Neuron (in vitro differentiated cells): ENCODE data around the gene ESF1.
A peak's percentile ranks its signal among the peaks of the same experiment; 100 is the strongest.

Experiments used
- H2AFZ ChIP-seq: one replicate; pipeline ENCODE4 v1.6.1; 2013; ENCODE audit warnings: low read depth, mild to moderate bottlenecking, inconsistent platforms, low read length, moderate library complexity
- H3K27me3 ChIP-seq: one replicate; pipeline ENCODE4 v1.6.1; 2013; ENCODE audit warnings: low read length; ENCODE audit not compliant: insufficient read depth
- H3K36me3 ChIP-seq: one replicate; pipeline ENCODE4 v1.6.1; 2013; ENCODE audit warnings: low read length; ENCODE audit not compliant: insufficient read depth
- H3K4me1 ChIP-seq: one replicate; pipeline ENCODE4 v1.6.1; 2013; ENCODE audit warnings: low read length; ENCODE audit not compliant: insufficient read depth
- H3K4me3 ChIP-seq: 2 replicates; pipeline ENCODE4 v1.5.1; 2013; ENCODE audit warnings: mild to moderate bottlenecking, low read length, moderate library complexity
- H3K9me3 ChIP-seq: one replicate; pipeline ENCODE4 v1.6.1; 2013; ENCODE audit warnings: low read length

The ESF1 gene

DNA sequence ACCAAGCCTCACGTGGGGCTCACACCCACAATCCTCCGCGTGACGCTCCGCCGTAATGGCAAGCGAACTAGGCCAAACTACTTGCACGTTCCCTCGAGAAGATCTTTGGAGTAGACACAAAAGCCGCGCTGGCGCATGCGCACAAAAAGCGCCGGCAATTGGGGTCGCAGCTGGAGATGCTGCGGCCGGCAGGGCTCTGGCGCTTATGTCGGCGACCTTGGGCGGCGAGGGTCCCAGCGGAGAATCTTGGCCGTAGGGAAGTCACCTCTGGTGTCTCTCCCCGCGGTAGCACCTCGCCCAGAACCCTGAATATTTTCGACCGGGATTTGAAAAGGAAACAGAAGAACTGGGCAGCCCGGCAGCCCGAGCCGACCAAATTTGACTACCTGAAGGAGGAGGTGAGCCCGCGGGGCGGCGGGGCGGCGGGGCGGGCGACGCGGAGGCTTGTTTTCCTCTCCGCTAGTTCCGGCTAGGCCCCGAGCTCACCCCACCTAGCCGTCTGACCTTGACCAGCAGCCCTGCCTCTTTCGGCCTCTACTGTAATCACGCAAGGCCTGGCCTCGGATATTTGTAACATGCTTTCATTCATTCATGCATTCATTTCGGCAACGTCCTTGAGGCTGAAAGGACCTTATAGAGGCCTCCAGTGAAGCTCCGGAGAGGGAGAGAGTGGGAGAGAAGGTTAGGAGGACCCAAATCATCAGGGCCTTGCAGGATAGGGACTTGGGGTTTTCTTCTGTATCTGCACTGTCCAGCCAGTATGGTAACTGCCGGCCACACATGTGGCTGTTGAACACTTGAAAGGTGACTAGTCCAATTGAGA, at the start of gene ESF1, which contains the start of gene NDUFAF5:
Gene ESF1, minus strand, starts transcription at position 27 of the 823 bp plus-strand sequence. CDS start 1,779 bp downstream, outside the sequence.
Gene NDUFAF5, plus strand, starts transcription at position 136 of the 823 bp plus-strand sequence. Its CDS starts 41 bp downstream, at position 177.
- peaks cover 39% of the 10 kb centered on the region for H3K36me3 ChIP-seq
- H3K9me3 ChIP-seq: no peaks in the 10 kb centered on the region
- peaks cover 16% of the 10 kb centered on the region for H3K4me1 ChIP-seq
- peak within 1 kb of the TSS; percentile 87 for H3K4me3 ChIP-seq
- H2AFZ ChIP-seq: peak within 1 kb of the TSS; percentile 98
- H3K27me3 ChIP-seq: no peaks in the 10 kb centered on the region

GRCh38 chr20:13831476-13831875, 46.8 kb upstream of the ESF1 start:
- Histone ChIP-seq H3K4me3 (no peak overlapping the region), H3K27me3 (no peaks in the 10 kb centered on the region), H3K4me1 (no peaks in the 10 kb centered on the region), H3K9me3 (no peaks in the 10 kb centered on the region), H3K36me3 (no peaks in the 10 kb centered on the region), H2AFZ (no peak overlapping the region)

- H3K4me1 ChIP-seq: no peaks in the 10 kb centered on the region
- no peak overlapping the region for H3K4me3 ChIP-seq
- H3K36me3 ChIP-seq: peaks cover 2% of the 10 kb centered on the region
- H2AFZ ChIP-seq: no peak overlapping the region
- no peaks in the 10 kb centered on the region for H3K27me3 ChIP-seq
- no peaks in the 10 kb centered on the region for H3K9me3 ChIP-seq
Measured at GRCh38 chr20:13825465-13825864, 40.7 kb upstream of the ESF1 start.

GRCh38 chr20:13824459-13824858, 39.7 kb upstream of the ESF1 start:
- H3K27me3 ChIP-seq: no peaks in the 10 kb centered on the region

DNA sequence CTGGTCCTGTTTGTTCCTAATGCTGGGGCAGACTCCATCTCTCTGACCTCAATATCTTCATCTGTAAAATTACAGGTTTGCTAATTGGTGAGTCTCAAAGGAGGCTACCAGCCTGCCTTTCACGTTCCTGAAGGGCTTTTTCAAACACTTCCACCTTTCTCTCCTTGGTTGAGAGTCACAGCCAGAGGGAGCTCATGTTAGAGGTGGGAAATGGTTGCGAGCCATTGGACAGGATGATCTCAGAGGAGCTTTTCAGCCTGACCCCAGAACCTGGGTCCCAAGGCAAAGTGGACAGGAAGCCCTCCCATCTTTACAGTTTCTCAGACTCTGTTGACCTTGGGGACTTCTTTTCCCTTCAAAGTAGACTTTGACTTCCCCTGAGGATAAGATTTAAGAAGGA, 37.7 kb upstream of the ESF1 start:
- Histone ChIP-seq H3K4me1 (no peaks in the 10 kb centered on the region), H3K9me3 (no peaks in the 10 kb centered on the region), H2AFZ (no peak overlapping the region), H3K27me3 (no peaks in the 10 kb centered on the region), H3K4me3 (no peak overlapping the region), H3K36me3 (peaks cover 14% of the 10 kb centered on the region)

More at GRCh38 chr20:13824459-13824858, 39.7 kb upstream of the ESF1 start:
- no peaks in the 10 kb centered on the region for H3K4me1 ChIP-seq
- no peak overlapping the region for H2AFZ ChIP-seq
- no peak overlapping the region for H3K4me3 ChIP-seq
- H3K36me3 ChIP-seq: peaks cover 2% of the 10 kb centered on the region
- no peaks in the 10 kb centered on the region for H3K9me3 ChIP-seq

GRCh38 chr20:13821876-13822275, 37.2 kb upstream of the ESF1 start:
- H3K4me1 ChIP-seq: no peaks in the 10 kb centered on the region
- H3K4me3 ChIP-seq: no peak overlapping the region
- H2AFZ ChIP-seq: no peak overlapping the region
- no peaks in the 10 kb centered on the region for H3K9me3 ChIP-seq
- H3K27me3 ChIP-seq: no peaks in the 10 kb centered on the region
- H3K36me3 ChIP-seq: peaks cover 19% of the 10 kb centered on the region

DNA sequence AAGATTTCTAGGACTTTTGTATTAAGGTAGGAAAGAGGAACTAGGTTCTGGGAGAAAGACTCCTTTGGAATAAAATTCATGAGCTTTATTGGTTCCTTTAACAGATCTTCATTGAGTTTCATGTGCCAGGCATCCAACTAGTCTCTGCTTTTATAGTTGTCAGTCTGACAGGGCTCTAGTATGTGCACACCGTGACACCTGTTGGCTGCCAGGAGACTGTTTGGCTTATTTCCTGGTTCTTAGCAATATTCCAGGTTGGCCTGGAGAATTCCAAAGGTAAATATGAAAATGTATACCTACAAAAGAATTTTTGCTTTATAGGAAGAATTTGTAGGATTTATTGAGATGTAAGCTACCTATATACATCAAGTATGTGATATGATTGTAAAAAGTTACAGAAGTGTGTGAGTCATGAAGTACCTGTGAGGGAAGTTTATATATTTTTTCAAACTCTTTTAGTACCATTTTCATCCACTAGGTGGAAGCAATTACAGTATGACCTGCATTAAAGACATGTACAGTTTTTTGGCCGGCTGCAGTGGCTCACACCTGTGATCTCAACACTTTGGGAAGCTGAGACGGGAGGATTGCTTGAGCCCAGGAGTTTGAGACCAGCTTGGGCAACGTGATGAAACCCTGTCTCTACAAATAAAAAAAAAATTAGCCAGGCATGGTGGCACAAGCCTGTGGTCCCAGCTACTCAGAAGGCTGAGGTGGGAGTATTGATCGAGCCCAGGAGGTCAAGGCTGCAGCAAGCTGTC, 35.3 kb upstream of the ESF1 start:
- H3K36me3 ChIP-seq: peaks cover 34% of the 10 kb centered on the region
- no peak overlapping the region for H2AFZ ChIP-seq
- no peaks in the 10 kb centered on the region for H3K27me3 ChIP-seq
- H3K9me3 ChIP-seq: no peaks in the 10 kb centered on the region
- no peak overlapping the region for H3K4me3 ChIP-seq
- no peaks in the 10 kb centered on the region for H3K4me1 ChIP-seq

GRCh38 chr20:13817342-13817741, 32.6 kb upstream of the ESF1 start:
- peaks cover 58% of the 10 kb centered on the region for H3K36me3 ChIP-seq
- H3K4me1 ChIP-seq: no peaks in the 10 kb centered on the region
- no peaks in the 10 kb centered on the region for H3K9me3 ChIP-seq

GRCh38 chr20:13816757-13817156, 32.0 kb upstream of the ESF1 start:
- H3K36me3 ChIP-seq: peaks cover 64% of the 10 kb centered on the region
- no peaks in the 10 kb centered on the region for H3K9me3 ChIP-seq
- no peak overlapping the region for H3K4me3 ChIP-seq
- H3K4me1 ChIP-seq: no peaks in the 10 kb centered on the region
- H3K27me3 ChIP-seq: no peaks in the 10 kb centered on the region
- no peak overlapping the region for H2AFZ ChIP-seq

More at GRCh38 chr20:13817342-13817741, 32.6 kb upstream of the ESF1 start:
- Histone ChIP-seq H2AFZ (no peak overlapping the region), H3K27me3 (no peaks in the 10 kb centered on the region), H3K4me3 (no peak overlapping the region)

- no peaks in the 10 kb centered on the region for H3K9me3 ChIP-seq
- H3K4me3 ChIP-seq: no peak overlapping the region
- H3K4me1 ChIP-seq: no peaks in the 10 kb centered on the region
- peaks cover 83% of the 10 kb centered on the region for H3K36me3 ChIP-seq
- H3K27me3 ChIP-seq: no peaks in the 10 kb centered on the region
- no peak overlapping the region for H2AFZ ChIP-seq
Measured at GRCh38 chr20:13814672-13815071, 30.0 kb upstream of the ESF1 start.

DNA sequence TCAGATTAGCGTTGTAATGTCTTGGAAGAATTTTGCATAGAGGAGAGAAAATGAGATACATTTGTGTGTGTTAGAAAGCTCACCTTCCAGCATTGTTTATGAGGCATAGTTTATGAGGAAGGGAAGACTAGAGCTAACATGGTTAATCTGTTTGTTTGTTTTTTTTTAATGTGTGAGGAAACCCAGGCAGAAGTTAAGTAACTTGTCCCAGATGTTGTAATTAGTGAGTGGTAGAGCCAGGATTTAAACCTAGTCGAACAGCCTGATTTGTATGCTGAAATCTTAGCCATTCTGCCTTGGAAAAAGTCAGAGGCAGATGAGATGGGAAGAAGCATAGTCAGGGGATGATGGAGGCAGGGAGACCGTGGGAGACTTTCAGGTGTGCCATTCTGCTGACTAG, 29.2 kb upstream of the ESF1 start:
- Histone ChIP-seq H3K36me3 (peaks cover 90% of the 10 kb centered on the region), H3K27me3 (no peaks in the 10 kb centered on the region), H3K4me1 (no peaks in the 10 kb centered on the region), H2AFZ (no peak overlapping the region), H3K4me3 (no peak overlapping the region), H3K9me3 (no peaks in the 10 kb centered on the region)

DNA sequence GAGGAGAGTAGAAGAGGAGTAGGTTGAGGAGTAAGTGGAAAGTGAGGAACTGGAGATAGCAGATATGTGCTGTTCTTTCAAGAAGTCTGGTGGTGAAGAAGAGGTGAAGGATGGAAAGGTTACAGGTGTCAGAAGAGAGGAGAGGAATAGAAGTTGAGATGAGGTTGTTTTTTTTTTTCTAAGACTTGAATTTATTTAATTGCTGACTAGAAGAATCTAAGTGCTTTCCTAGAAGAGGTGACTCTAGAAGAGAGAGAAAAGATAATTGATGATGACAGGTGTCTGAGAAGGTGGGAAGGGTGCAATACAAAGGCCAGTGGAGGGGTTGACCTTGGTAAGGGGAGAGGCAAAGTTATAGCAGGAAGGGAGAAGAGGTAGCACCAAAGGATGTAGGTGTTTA, 25.7 kb upstream of the ESF1 start:
- Histone ChIP-seq H3K27me3 (no peaks in the 10 kb centered on the region), H3K4me3 (no peak overlapping the region), H3K4me1 (no peaks in the 10 kb centered on the region), H3K9me3 (no peaks in the 10 kb centered on the region), H3K36me3 (peaks cover 77% of the 10 kb centered on the region), H2AFZ (no peak overlapping the region)

DNA sequence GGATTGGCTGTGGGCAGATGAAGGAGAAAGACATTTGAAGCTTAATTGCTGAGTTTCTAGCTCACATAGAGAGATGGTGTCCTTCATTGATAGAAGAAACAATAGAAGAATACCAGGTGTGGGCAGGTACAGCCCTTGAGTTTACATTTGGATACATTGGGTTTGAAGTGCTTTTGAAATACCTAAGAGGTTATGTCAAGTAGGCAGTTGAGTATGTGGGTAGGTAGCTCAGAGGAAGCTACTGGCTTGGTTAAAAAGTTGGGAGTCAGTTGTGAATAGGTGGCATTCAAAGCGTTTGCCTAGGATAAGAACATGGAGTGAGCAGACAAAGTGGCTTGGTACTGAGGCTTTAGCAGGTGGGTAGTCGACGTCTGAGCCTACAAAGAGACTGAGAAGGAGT, 25.1 kb upstream of the ESF1 start:
- peaks cover 73% of the 10 kb centered on the region for H3K36me3 ChIP-seq
- H3K4me1 ChIP-seq: no peaks in the 10 kb centered on the region
- H3K27me3 ChIP-seq: no peaks in the 10 kb centered on the region
- H3K4me3 ChIP-seq: no peak overlapping the region
- H3K9me3 ChIP-seq: no peaks in the 10 kb centered on the region
- no peak overlapping the region for H2AFZ ChIP-seq
